HG03460 (cell line): ENCODE measurements around the gene ARHGAP40.

Experiments used
- ATAC-seq: cut with Tn5 transposase; IDR thresholded peaks from one replicate; pipeline ENCODE4 v1.9.1; 2021; ENCODE audit not compliant: unreplicated experiment

ARHGAP40 gene

DNA sequence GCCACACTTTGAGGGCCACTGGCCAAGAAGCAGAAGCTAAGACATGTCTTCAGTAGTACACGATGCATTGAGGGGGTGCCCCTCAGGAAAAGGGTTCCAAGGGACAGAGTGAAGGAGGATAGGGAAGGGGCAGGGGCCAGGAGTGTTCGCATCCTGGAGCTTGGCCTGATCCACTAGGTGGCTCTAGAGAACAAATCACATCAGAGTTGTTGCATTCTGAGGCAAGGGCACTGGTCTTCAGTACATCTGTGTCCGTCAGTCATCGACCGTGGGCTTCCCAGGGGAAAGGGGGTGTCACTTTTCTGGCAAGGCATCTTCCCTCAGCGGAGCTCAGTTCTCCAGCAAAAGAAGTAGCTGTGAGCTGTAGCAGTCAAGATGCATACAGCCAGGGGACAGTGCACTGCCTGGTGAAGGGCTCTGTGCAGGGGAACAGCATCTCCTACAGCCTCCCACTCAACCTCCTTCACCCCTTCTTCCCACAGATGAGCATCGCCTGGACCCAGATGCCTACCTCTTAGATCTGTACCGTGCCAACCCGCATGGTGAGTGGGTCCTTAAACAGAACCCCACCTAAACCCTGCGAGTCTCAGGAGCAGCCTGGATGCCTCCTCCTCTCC lies 47.8 kb downstream of the ARHGAP40 start:
- no peak for ATAC-seq

DNA sequence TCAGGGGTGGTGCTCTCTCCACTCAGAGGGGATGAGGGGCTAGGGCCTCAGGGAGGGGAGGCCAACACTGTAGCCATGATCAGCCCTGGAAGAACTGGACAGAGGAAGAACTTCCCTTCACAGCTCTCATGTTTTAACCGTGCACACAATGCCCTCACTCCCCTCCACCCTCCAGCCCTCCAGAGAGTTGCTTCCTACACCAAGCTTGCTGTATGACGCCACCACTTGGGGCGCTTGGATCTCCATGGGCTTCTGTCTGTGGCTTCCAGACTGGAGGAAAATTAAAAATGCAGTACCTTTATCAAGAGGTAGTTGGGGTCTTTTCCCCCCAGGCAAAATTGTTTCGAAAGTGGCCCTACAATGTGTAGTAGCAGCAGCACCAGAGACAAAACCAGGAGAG lies 48.4 kb downstream of the ARHGAP40 start:
- no peak for ATAC-seq

DNA sequence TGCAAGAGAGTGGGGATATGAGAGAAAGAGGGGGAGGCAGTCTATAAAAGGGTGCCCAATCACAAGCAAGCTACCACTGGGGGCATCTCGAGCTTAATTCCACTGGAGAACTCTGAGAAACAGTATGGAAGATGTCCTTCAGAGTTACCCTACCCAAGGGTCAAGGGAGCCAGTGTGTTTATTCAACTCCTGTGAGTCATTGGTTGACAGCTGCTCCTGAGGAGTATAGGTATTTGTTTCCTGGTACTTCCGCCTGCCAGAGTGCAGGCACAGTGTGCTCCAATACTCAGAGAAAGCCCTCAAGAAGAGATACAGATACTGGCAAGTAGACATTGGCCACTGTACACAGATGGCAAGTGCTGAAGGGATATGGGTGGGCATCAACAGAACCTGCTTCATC lies 49.5 kb downstream of the ARHGAP40 start:
- ATAC-seq = no peak

DNA sequence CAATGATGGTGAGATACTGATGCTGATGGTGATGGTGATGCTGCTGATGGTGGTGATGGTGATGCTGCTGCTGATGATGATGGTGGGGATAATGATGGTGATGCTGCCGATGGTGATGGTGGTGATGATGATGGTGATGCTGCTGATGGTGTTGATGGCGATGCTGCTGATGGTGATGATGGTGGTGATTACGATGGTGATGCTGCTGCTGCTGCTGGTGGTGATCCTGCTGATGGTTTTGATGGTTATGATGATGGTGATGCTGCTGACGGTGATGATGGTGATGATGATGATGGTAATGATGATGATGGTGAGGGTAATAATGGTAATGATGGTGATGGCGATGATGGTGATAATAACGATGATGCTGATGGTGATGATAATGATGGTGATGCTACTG lies 50.0 kb downstream of the ARHGAP40 start:
- no peak for ATAC-seq

DNA sequence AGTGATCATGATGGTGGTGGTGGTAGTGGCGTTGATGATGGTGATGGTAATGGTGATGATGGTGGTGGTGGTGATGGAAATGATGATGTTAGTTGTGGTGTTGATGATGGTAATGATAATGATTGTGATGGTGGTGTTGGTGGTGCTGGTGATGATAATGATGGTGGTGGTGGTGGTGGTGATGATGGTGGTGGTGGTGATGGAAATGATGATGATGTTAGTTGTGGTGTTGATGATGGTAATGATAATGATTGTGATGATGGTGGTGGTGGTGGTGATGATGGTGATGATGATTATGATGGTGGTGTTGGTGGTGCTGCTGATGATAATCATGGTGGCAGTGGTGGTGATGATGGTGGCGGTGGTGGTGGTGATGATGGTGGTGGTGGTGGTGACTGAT lies 51.4 kb downstream of the ARHGAP40 start:
- ATAC-seq = no peak

DNA sequence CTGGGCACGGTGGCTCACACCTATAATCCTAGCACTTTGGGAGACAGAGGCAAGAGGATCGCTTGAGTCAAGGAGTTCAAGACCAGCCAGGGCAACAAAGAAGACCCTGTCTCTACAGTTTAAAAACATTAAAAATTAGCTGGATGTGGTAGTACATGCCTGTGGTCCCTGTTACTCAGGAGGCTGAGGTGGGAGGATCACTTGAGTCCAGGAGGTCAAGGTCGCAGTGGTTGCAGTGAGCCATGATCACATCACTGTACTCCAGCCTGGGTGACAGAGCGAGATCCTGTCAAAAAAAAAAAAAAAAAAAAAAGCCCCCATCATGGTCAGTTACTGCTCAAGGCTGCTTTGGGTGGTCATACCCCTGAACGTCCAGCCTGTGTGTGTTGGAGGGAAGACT lies 55.8 kb downstream of the ARHGAP40 start:
- no peak for ATAC-seq

DNA sequence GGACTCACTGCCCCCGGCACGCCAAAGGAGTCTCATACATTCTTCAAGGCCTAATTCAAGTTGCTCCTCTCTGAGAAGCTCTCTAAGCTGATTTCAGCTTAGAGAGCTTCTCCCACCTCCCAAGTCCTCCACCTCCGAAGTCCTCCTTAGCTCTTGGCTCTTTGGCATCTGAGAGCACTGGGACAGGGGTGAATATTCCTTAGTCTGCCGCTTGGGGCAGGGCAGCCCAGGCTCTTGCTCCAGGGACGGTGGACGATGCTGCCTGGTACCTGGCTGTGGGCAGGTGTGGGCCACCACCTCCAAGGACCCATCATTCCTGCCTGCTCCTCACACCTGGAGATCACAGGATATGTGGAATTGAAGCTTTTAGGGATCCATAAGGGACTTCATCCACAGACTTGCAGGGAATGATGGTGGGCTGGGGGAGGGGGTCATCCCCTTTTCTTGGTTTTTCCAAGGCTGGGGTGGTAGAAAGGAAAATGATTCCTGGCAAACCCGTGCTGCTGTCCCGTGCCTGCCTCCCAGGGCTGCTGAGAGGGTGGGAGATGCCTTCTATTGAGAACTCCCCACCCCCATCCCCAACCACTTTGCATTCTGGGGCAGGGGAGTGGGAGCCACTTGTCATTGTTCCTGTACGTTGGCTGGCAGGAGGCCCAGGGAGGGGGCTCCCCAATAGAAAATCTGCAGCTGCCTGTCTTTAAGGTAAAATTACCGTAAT lies 57.4 kb downstream of the ARHGAP40 start:
- ATAC-seq = no peak

DNA sequence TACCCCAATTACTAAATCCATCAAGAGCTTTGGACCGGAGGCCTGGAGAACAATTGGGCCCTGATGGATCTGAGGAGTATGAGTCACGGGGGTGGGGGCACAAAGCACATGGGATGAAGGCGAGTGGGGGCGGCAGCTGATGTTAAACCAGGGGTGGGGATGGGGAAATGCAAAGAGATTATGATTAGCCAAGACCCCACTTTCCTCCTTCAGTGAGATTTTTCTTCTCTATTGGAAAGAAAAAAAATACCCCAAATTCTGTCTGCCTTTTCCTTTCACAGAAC lies 57.9 kb downstream of the ARHGAP40 start:
- ATAC-seq = no peak

DNA sequence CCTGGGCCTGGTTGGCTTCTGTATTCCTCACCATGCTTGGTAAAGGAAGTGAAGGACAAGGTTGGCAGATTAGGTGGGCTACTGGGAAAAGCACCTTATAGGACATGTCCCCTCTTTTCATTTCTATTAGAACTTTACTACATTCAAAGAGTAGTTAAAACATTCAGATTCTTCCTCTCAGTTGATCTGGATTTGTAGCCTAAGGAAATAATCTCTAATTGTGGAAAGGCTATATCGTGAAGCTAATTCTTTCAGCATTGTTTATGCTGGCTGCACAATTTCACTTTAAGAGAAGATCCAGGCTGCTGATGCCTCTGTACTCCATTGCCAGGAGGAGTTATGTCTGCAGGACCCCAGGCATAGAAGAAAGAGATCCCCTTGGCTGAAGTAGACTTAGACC lies 58.8 kb downstream of the ARHGAP40 start:
- ATAC-seq = no peak

DNA sequence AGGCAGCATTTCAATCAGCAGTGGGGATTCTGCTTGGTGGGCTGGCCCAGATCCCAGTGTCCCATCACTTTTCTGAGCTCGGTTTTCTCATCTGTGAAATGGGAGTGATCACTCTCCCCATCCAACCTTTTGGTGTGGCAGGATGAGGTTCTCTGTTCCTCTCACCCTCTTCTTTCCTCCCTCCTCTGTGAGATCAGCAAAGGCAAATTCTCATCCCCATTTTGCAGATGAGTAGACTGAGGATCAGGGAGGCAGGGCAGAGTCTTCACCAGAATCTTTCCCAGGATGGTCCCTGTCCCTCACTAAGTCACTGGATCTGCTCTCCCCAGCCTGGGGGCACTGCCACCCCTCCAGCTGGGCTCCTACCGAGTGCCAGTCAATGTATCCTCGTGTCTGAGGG lies 62.1 kb downstream of the ARHGAP40 start:
- no peak for ATAC-seq

DNA sequence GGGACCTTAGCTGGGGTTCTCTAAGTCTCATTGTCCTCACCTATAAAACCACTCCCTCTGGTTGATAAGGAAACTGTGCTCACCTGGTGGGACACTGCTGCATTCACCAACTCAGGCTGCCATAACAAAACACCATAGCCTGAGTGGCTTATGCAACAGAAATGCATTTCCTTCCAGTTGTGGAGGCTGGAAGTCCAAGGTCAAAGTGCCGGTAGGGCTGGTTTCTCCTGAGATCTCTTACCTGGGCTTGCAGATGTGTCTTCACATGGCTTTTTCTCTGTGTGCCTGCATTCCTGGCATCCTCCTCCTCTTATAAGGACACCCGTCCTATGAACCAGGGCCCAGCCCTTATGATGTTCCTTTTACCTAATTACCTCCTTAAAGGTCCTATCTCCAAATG lies 62.7 kb downstream of the ARHGAP40 start:
- no peak for ATAC-seq

DNA sequence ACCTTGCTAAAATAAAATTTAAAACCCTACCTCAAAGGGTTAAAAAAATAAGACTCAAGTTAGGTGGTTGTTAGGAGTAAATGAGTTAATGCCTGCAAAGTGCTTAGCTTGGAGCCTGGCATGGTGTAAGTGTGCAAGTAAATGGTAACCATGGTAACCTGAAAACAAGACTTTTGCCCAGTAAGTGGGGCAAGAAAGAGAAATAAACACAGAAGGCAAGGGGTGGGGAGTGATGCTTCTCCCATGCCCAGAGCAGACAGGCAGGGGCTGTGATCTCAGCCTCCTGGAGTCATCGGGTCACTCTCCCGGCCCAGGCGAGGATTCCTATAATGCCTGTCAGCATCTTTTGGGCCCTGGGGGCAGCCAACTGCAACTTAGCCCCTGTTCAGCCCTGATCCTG lies 63.5 kb downstream of the ARHGAP40 start:
- ATAC-seq = no peak

DNA sequence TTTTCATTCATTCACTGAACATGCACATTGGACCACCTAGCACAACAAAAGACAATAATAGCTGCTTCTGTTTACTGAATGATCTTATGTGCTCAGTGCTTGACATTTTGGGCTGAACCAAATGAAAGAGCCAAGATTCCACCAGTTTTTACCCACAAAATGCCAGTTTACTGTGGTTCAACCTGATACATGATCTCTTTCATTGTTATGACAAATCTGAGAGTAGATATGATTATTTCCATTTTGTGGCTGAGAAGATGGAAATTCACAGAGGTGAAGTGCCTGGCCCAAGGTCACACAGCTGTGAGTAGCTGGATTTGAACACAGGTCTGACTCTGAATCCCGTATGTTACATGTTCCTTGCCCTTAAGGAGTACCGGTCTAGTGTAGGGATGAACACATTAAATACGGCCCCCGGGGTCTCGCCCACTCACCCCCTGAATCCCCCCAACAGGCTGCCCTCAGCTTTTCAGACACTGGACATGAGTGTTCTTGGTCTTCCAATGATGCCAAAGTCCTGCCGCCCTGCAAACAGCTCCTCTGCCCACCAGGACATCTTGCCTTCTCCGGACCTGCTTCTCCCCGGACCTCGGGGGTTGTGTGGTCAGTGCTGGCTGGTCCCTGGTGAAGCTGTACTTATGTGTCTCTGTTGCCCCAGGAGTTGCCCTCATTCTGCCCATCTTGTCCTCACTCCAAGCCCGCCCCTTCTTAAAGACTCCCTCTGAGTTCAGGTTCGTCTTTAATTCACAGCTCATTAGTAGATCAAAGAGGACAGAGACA lies 64.1 kb downstream of the ARHGAP40 start:
- no peak for ATAC-seq

DNA sequence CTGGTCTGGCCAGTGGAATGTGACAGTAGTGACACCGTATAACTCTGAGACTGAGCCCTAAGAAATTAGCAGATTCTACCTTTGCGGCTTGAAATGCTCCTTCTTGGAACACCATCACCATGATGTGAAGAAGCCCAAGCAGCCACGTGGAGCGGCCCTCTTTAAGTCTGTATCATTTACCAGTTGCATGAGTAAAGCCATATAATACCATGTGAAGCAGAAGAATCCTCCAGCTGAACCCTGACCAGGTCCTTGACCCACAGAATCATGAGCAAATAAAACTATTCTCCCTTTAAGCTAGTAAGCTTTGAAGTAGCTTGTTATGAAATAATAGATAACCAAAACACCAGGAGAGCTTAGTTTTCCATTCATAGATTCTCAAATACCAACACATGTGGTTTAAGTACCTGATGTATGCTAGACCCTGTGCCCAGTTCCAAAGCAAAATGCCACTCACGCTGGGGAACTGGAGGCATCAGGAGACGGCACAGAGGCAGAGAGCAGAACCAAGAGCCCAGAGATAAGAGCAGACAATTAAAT lies 65.9 kb downstream of the ARHGAP40 start:
- ATAC-seq = no peak

DNA sequence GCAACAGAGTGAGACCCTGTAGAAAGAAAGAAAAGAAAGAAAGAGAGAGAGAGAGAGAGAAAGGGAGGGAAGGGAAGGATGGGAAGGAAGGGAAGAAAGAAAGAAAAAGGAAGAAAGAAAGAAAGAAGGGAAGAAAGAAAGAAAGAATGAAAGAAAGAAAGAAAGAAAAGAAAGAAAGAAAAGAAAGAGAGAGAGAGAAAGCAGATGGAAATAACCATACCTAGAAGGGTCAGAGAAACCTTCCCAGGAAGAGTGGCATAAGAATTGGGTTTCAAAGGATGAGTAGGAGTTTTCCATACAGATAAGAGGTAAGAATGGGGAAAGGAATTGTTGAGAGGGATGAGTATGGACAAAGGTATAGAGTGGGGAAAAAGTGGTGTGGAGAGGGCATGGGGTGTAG lies 68.1 kb downstream of the ARHGAP40 start:
- no peak for ATAC-seq

DNA sequence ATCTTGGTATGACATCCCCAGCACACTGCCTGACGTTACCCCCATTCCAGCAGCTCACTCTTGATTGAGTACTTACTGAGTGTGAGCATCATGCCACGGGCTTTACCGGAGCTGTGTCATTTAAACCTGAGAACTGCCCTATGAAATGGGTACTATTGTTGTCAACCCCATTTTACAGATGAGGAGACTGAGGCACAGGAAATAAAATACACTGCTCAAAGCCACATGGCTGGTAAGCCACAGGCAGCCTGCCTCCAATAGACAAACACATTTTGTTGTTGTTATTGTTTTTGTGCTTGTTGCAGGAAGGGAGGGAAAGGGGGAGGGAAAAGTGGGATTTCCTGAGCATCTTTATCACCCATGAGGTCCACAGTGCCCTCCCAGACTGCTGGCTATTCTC lies 69.2 kb downstream of the ARHGAP40 start:
- no peak for ATAC-seq

DNA sequence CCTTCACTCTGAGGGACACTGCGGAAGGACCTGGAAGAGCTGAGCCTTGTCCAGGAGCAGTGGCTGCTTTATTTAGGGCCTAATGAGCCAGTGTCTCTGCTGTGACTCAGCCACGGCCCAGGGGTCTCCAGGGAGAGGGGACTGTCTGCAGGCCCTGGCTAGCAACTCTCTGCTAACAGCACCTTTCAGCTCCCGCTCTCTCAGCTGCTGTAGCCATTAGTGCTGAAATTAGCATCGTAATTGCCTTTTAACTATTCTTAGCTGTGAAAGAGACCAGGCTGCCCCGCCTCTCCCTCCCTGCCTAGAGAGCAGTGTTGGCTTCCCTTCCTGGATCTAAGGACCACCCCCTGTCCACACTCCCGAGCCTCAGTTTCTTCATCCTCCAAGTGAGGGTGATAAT lies 69.6 kb downstream of the ARHGAP40 start:
- no peak for ATAC-seq

DNA sequence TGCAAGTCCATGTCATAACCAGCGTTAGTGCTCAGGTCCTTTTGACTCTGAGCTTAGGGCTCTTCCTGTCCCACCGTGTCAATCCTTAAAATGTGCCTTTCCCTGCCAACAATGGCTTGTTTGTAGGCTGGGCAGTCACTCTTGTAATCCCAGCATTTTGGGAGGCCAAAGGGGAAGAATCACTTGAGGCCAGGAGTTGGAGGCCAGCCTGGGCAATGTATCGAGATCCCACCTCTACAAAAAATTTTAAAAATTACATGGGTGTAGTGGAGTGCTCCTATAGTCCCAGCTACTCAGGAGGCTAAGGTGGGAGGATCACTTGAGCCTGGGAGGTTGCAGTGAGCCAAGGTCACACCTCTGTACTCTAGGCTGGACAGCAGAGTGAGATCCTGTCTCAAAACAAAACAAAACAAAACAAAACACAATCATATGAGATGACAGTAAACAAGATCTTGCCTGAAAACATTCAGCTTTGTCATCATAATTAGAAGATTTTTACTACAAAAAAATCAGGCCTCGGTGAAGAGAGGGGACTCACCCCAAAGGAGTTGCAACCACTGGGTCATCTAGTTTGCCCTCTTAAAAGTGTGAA lies 70.2 kb downstream of the ARHGAP40 start:
- ATAC-seq = no peak

DNA sequence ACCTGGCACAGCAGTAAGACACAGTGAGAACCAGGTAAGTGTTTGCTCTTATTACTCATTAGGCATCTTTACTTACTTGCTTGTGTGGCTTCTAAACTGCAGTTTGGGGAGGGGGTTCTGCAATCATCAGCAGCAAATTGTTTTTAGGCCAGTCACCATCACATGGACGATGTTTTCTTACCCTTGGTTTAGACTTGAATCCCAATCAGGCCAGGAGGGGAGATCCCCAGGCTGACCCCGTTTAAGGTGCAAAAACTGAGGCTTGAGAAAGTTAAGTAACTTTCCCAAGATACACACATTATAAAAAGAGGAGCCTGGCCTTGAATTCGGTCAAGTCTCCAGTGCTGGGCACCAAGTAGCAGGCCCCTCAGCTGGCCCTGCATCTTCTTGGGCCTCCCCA lies 70.9 kb downstream of the ARHGAP40 start:
- ATAC-seq = no peak

DNA sequence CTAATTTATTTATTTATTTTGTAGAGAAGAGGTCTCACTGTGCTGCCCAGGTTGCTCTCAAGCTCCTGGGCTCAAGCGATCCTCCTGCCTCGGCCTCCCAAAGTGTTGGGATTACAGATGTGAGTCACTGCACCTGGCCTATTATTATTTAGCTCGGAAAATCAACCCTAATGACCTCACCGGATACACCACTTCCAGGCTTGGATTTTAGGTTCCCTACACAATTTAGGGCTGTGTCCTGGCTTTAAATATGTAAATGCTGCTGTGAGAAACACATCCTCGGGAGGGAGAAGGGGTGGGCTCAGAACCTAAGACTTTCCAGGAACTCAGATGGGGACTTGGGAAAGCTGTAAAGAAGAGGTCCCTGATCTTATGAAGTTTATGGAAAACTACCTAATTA lies 71.7 kb downstream of the ARHGAP40 start:
- ATAC-seq = no peak

DNA sequence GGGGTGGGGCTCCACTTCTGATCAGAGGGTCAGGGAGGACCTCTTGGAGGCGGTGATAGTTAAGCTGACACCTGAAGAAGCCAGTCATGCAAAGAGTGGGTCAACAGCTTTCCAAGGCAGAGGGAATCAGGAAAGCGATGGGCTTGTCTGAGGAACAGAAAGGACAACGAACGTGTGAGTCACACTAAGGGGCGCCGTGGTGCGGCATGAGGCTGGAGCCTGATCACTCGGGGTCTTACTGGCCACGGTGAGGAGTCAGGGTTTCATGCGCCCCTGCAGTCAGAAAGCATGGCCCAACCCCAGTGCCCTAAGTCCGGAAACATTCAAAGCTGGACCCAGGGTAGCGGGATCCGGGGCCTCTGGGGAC lies 72.1 kb downstream of the ARHGAP40 start:
- ATAC-seq = no peak
